Spleen (tissue), 3 donors: Measurements from ENCODE around the gene VWF.

Experiments
- POLR2A ChIP-seq, 3 donors: fragments of 450-650 bp; IDR thresholded peaks; one replicate each; pipeline ENCODE4 v1.5.1; 2017; ENCODE audit warnings: antibody characterized with exemption in 3 of 3, mild to moderate bottlenecking in 1 of 3
- POLR2AphosphoS5 ChIP-seq, 3 donors: sonication (generic); formaldehyde crosslinking; IDR thresholded peaks; one replicate each; pipeline ENCODE4 v1.5.1; 2017; ENCODE audit warnings: antibody characterized with exemption in 3 of 3

DNA sequence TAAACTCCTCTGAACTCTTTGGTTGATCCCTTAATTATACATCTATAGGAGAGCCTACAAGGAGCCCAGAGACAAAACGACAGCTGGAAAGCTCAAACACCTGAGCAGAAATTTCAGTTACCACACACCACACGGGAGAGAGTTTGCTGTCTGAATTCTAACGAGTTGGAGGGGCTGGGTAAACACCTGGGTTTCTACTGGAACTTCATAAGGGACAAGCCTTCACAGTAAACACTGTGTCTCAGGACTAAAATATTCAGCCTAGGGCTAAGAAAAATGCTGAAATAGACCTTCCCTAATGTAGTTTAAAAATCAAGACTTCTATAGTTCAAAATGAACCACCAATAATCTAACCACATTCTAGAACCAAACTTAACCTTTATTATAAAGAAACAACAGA, 169.8 kb downstream of the VWF start:
- TF ChIP-seq POLR2A (IDR thresholded peaks at IDR 0.05) (no peak), POLR2AphosphoS5 (IDR thresholded peaks at IDR 0.05) (no peak)
